Measurements from ENCODE around the gene PFKFB4.

The PFKFB4 gene

DNA sequence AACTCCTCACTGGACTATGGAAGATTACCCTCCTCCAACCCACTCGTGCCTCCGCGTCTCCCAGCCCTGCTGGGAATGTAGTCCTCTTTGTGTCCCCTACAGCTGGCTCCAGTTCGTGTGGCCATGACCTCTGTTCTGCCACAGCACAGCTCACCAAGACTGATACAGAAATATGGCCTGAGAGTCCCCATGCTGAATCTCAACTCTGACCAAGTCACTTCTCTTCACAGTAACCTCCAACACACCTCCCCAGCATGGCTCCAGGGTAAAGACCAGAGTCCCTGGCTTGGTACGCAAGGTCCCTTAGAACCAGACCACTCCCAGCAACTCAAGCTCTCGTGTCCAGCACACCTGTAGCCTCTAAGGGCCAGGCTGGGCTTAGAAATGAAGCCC, 40.8 kb upstream of the PFKFB4 start:
- DNase-seq (ENCODE audit: extremely low read depth, low read depth): no peak

DNA sequence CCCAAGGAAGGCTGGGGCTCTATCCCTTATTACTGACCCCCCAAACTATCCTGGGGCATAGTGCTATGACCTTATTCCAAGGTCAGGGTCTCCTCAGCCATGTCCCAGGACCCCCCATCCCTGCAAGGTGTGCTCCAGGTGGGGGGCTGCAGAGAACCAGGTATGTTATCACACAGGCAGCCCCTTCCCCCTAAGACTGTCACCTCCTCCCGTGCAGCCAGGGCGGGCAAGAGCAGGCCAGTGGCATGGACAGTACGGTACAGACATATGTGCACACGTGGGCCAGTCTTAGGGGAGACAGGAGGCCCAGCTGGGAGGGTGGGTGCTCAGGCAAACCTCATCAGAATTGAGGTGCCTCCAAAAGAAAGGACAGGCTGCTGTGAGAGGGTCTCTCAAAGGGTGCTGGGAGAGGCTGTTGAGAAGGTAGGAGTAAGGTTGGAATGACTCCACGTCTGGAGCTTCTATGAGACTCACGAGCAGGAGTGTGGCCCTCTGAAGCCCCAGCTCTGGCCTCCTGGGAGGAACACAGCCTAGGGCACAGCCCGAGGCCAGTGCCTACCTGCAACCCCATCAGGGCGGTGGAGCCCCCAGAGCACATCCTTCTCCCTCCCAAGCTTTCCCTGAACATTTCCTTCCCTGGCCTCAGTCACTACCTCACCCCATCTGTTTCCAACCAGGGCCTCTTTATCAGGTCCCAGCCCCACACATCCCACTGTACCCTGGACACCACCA, 40.2 kb upstream of the PFKFB4 start:
- no peak for DNase-seq (ENCODE audit: extremely low read depth, low read depth)
- TF ChIP-seq, protein P1, sequence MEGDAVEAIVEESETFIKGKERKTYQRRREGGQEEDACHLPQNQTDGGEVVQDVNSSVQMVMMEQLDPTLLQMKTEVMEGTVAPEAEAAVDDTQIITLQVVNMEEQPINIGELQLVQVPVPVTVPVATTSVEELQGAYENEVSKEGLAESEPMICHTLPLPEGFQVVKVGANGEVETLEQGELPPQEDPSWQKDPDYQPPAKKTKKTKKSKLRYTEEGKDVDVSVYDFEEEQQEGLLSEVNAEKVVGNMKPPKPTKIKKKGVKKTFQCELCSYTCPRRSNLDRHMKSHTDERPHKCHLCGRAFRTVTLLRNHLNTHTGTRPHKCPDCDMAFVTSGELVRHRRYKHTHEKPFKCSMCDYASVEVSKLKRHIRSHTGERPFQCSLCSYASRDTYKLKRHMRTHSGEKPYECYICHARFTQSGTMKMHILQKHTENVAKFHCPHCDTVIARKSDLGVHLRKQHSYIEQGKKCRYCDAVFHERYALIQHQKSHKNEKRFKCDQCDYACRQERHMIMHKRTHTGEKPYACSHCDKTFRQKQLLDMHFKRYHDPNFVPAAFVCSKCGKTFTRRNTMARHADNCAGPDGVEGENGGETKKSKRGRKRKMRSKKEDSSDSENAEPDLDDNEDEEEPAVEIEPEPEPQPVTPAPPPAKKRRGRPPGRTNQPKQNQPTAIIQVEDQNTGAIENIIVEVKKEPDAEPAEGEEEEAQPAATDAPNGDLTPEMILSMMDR (IDR thresholded peaks at IDR 0.05; ENCODE audit: low read depth, low read length): no peak

More for the DNA sequence above, 40.8 kb upstream of the PFKFB4 start:
- TF ChIP-seq, protein P1 (IDR thresholded peaks at IDR 0.05; ENCODE audit: low read depth, low read length): no peak

DNA sequence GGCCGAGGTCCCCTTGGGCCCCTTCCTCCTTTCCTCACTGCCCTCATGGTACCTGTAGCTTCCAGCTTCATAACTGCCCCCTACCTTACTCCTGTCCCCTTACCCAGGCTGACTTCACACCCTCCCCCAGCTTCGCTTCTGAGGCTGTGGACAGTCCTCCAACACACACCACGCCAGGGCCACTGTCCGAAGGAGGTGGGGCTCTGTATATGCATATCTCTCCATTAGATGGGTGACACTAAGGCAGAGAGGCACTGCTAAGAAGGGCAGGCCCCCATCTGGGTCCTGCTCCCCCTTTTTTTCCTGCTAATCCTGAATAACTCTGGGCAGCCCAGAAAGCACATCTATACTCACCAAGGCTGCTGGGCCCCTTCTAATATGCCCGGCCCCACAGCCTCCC, 39.6 kb upstream of the PFKFB4 start:
- TF ChIP-seq, protein P1 (IDR thresholded peaks at IDR 0.05; ENCODE audit: low read depth, low read length): no peak
- no peak for DNase-seq (ENCODE audit: extremely low read depth, low read depth)

DNA sequence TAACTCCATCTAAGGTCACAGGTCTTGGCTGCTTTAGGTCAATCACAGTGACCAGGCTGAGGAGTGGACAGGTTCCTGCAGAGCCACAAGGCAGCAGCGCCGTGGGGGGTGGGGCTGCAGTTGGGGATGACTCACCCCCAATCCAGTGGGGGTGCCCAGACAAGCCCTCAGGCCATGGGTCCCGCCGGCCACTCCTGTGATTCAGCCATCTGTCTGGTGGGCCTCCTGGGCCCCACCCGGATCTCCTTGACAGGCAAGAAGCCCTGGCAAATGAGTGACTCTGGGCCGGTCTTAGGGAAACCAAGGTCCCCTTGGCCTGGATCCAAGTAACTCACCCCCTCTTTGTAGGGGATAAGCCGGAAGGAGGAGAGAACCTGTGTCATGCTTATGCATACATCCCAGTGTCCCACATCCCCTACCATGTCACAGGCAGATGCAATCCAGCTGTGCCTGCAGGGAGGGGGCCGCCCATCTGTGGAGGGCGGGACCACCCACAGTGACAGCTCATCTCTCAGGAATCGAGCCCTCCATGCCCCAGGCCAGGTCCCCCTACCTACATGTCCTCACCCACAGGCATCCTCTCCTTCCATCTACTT, 39.0 kb upstream of the PFKFB4 start:
- DNase-seq (ENCODE audit: extremely low read depth, low read depth): peak; percentile 59

DNA sequence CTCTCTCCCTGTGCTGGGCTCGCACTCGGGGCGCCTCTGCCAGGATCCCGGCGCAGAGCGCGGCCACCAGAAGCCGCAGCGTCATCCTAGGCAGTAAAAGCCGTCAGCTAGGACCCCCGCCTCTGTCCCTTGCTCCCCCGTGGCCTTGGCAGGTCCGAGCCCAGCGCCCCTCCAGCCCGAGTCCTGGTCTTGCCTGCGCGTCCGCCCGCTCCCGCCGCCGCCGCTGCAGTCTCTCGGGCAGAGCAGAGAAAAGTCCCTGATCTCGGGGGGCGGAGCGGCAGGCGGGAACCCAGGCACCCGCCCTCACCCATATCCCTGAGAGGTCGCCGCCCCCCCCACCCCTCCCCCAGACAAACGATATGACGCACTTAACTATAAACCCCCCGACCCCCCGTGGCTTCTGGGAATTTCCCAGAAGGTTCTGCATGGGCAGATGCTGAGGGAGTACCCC, 38.5 kb upstream of the PFKFB4 start, which contains the start of gene COL7A1:
Gene COL7A1, minus strand, starts transcription at position 255 of the 451 bp plus-strand sequence. Its CDS starts 170 bp downstream, at position 85.
- TF ChIP-seq, protein P1 (IDR thresholded peaks at IDR 0.05; ENCODE audit: low read depth, low read length): no peak
- DNase-seq (ENCODE audit: extremely low read depth, low read depth): no peak

More for the DNA sequence above, 39.0 kb upstream of the PFKFB4 start:
- TF ChIP-seq, protein P1 (IDR thresholded peaks at IDR 0.05; ENCODE audit: low read depth, low read length): no peak

DNA sequence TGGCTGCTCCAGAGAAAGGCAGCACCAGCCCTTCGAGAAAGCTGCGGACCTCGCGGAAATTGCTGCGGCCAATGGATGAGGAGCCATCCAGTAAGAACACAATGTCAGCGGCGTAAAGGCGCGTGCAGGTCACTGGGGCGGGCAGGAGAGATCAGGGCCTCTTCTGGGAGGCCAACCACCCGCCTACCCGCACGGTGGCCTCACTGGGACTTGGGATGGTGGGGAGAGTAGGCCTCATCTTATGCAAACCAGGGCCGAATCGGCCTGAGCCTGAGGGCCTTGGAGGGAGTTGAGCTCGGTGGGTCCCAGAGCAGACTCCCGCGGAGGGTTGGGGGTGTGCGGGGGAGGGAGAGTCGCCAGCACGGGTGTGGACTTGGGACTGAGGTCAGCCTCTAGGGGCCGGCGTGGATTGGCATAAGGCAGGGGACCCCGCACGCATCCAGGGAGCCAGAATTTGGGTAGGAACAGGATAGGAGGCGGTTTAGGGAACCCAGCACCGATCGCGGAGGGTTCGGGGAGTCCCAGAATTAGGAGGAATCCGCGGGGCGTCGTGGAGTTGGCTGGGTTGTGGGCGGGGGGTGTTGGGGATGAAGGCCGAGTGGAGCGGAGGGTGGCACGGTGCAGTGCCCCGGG, 37.9 kb upstream of the PFKFB4 start:
- no peak for DNase-seq (ENCODE audit: extremely low read depth, low read depth)
- TF ChIP-seq, protein P1 (IDR thresholded peaks at IDR 0.05; ENCODE audit: low read depth, low read length): no peak

DNA sequence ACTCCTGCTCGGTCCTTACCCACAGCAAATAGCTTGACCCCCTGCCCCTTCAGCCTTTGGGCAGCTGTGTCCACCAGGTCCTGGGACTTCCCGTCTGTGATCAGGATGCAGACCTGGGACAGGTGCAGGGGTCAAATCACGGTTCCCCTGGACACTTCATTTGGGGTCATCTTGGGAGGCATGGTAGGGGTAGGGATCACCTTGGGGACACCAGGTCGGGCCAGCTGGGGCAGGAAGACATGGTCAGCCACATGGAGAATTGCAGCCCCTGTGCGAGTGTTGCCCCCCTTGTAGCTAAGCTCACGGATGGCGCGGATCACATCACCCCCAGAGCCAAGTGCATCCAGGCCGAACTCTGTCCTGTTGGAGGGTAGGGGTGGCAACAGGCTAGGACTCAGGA, 36.7 kb upstream of the PFKFB4 start:
- no peak for DNase-seq (ENCODE audit: extremely low read depth, low read depth)
- TF ChIP-seq, protein P1 (IDR thresholded peaks at IDR 0.05; ENCODE audit: low read depth, low read length): no peak

Measured in AG09319 (cell line).